Endothelial cell of umbilical vein (primary cell): ENCODE measurements around the gene GDPD3.

ENCODE experiments used
- FOS ChIP-seq: IDR thresholded peaks from 2 replicates; pipeline ENCODE4 v1.6.1; 2011; ENCODE audit warnings: mild to moderate bottlenecking, low read length, moderate library complexity, borderline replicate concordance; ENCODE audit not compliant: insufficient read depth
- JUN ChIP-seq: IDR thresholded peaks from 2 replicates; pipeline ENCODE4 v1.6.1; 2011; ENCODE audit warnings: borderline replicate concordance, low read depth; ENCODE audit not compliant: insufficient read length, insufficient read depth
- POLR2A ChIP-seq: IDR thresholded peaks from 2 replicates; pipeline ENCODE4 v1.6.1; 2012; ENCODE audit warnings: low read depth, mild to moderate bottlenecking, control low read depth, low read length
- POLR2AphosphoS5 ChIP-seq: IDR thresholded peaks from 2 replicates; pipeline ENCODE4 v1.6.1; 2012; ENCODE audit warnings: low read depth, mild to moderate bottlenecking, control low read depth, low read length, moderate library complexity; ENCODE audit not compliant: insufficient read depth
- TF ChIP-seq, protein P1 (sequence below), 2 donors: IDR thresholded peaks; 1 replicate in 1 of 2; 2 replicates in 1 of 2; pipeline ENCODE4 v1.5.1; 2011; ENCODE audit warnings: low read length in 2 of 2, mild to moderate bottlenecking in 2 of 2, moderate library complexity in 2 of 2, control low read depth in 1 of 2, inconsistent platforms in 1 of 2, low read depth in 1 of 2; ENCODE audit not compliant: insufficient read depth in 1 of 2; ENCODE audit errors: extremely low read depth in 1 of 2
- TF ChIP-seq, protein P2 (sequence below): IDR thresholded peaks from 2 replicates; pipeline ENCODE4 v1.6.1; 2011; ENCODE audit not compliant: insufficient read depth, insufficient read length

DNA sequence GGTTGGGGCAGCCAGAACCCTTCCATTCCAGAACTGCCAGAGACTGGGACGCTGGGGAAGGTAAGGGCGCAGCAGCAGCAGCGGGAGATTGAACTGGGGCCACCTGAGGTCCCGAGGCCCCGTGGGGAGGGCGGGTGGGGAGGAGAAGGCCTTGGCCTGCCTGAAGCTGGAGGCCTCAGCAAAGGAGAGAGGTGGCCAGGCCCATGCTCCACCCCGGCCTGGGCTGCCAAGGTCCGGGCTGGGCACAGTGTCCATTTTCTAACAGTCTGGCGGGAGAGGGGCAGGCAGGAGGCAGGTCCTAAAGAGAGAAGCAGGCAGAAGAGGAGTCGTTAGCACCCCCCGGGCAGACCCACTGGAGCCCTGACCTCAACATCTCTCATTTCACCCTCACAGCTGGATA lies 1.1 kb upstream of the GDPD3 start:
- TF ChIP-seq, protein P1, sequence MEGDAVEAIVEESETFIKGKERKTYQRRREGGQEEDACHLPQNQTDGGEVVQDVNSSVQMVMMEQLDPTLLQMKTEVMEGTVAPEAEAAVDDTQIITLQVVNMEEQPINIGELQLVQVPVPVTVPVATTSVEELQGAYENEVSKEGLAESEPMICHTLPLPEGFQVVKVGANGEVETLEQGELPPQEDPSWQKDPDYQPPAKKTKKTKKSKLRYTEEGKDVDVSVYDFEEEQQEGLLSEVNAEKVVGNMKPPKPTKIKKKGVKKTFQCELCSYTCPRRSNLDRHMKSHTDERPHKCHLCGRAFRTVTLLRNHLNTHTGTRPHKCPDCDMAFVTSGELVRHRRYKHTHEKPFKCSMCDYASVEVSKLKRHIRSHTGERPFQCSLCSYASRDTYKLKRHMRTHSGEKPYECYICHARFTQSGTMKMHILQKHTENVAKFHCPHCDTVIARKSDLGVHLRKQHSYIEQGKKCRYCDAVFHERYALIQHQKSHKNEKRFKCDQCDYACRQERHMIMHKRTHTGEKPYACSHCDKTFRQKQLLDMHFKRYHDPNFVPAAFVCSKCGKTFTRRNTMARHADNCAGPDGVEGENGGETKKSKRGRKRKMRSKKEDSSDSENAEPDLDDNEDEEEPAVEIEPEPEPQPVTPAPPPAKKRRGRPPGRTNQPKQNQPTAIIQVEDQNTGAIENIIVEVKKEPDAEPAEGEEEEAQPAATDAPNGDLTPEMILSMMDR (IDR thresholded peaks at IDR 0.05; ENCODE audit: extremely low read depth in 1 of 2, insufficient read depth in 1 of 2, low read depth in 1 of 2, low read length in 2 of 2) = no peak
- TF ChIP-seq POLR2AphosphoS5 = no peak
- no peak for TF ChIP-seq JUN
- TF ChIP-seq POLR2A = no peak
- no peak for TF ChIP-seq FOS
- TF ChIP-seq, protein P2, sequence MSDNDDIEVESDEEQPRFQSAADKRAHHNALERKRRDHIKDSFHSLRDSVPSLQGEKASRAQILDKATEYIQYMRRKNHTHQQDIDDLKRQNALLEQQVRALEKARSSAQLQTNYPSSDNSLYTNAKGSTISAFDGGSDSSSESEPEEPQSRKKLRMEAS = no peak
